BE2C (cell line): Measurements from ENCODE around the gene AKAP13.

Experiments used
- DNase-seq: peaks from one replicate; pipeline ENCODE4 v3.0.0-alpha.2; 2020
- H3K27me3 ChIP-seq: fragments of 250-450 bp; sonication (Bioruptor Pico); 2 replicates; pipeline ENCODE4 v1.5.1; 2020; ENCODE audit warnings: mild to moderate bottlenecking
- H3K36me3 ChIP-seq: fragments of 250-450 bp; sonication (Bioruptor Pico); 2 replicates; pipeline ENCODE4 v1.5.1; 2020; ENCODE audit warnings: mild to moderate bottlenecking
- H3K4me1 ChIP-seq: fragments of 250-450 bp; sonication (Bioruptor Pico); 2 replicates; pipeline ENCODE4 v1.5.1; 2020
- H3K4me3 ChIP-seq: 2 replicates; pipeline ENCODE4 v1.5.1; 2011; ENCODE audit warnings: low read depth, low read length
- H3K9me3 ChIP-seq: fragments of 250-450 bp; sonication (Bioruptor Pico); 2 replicates; pipeline ENCODE4 v1.5.1; 2020
- TF ChIP-seq, protein P1 (sequence below): IDR thresholded peaks from 2 replicates; pipeline ENCODE4 v1.5.1; 2012; ENCODE audit warnings: mild to moderate bottlenecking, low read depth, low read length

Gene AKAP13

GRCh38 chr15:85562824-85563223 lies 182.4 kb downstream of the AKAP13 start:
- no peak for DNase-seq
- Histone ChIP-seq H3K36me3 (no peaks in the 10 kb centered on the region), H3K4me3 (no peak overlapping the region), H3K4me1 (peaks cover 7% of the 10 kb centered on the region; the same call in 1 of the 2 replicates), H3K27me3 (no peaks in the 10 kb centered on the region), H3K9me3 (no peaks in the 10 kb centered on the region)
- TF ChIP-seq, protein P1, sequence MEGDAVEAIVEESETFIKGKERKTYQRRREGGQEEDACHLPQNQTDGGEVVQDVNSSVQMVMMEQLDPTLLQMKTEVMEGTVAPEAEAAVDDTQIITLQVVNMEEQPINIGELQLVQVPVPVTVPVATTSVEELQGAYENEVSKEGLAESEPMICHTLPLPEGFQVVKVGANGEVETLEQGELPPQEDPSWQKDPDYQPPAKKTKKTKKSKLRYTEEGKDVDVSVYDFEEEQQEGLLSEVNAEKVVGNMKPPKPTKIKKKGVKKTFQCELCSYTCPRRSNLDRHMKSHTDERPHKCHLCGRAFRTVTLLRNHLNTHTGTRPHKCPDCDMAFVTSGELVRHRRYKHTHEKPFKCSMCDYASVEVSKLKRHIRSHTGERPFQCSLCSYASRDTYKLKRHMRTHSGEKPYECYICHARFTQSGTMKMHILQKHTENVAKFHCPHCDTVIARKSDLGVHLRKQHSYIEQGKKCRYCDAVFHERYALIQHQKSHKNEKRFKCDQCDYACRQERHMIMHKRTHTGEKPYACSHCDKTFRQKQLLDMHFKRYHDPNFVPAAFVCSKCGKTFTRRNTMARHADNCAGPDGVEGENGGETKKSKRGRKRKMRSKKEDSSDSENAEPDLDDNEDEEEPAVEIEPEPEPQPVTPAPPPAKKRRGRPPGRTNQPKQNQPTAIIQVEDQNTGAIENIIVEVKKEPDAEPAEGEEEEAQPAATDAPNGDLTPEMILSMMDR, result no peak

GRCh38 chr15:85563328-85563727 lies 182.9 kb downstream of the AKAP13 start:
- H3K27me3 ChIP-seq, result no peaks in the 10 kb centered on the region
- TF ChIP-seq, protein P1, result no peak
- peaks cover 7% of the 10 kb centered on the region; the same call in 1 of the 2 replicates for H3K4me1 ChIP-seq
- H3K36me3 ChIP-seq, result no peaks in the 10 kb centered on the region
- no peaks in the 10 kb centered on the region for H3K9me3 ChIP-seq
- DNase-seq, result no peak
- no peak overlapping the region for H3K4me3 ChIP-seq

- no peak overlapping the region for H3K4me3 ChIP-seq
- H3K4me1 ChIP-seq, result peaks cover 7% of the 10 kb centered on the region; the same call in 1 of the 2 replicates
- no peaks in the 10 kb centered on the region for H3K9me3 ChIP-seq
- TF ChIP-seq, protein P1, result no peak
- H3K36me3 ChIP-seq, result no peaks in the 10 kb centered on the region
- no peak for DNase-seq
- H3K27me3 ChIP-seq, result no peaks in the 10 kb centered on the region
Measured at GRCh38 chr15:85563731-85564130, 183.3 kb downstream of the AKAP13 start.

GRCh38 chr15:85564686-85565085 lies 184.3 kb downstream of the AKAP13 start:
- no peak for DNase-seq
- Histone ChIP-seq H3K27me3 (no peaks in the 10 kb centered on the region), H3K4me1 (peaks cover 7% of the 10 kb centered on the region; the same call in 1 of the 2 replicates), H3K36me3 (no peaks in the 10 kb centered on the region), H3K9me3 (no peaks in the 10 kb centered on the region), H3K4me3 (no peak overlapping the region)
- TF ChIP-seq, protein P1, result no peak

DNA sequence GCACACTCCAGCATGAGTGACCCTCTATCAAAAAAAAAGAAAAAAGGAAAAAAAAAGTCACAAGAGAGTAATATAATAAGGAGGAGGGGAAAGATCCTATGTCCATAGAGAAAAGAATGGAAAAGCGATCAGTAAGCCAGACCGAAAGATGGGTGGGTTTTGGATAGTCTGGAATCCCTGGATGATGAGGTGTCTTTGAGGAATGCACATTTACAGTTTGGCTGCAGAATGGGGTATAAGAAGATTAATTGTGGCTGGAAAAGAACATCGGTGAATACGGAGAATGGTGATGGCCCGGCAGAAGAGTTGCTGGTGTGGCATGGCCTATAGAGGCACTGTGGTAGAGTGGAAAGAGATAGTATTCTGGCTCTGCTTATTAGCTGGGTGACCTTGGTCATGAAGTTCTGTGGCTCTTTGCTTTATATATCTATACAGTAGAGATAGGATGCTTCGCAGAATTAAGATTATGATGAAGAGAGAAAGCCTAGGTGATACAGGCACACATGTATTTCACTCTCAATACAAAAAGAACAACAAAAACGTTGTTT lies 187.9 kb downstream of the AKAP13 start:
- H3K4me1 ChIP-seq, result peaks cover 15% of the 10 kb centered on the region
- TF ChIP-seq, protein P1, result no peak
- DNase-seq, result no peak
- no peaks in the 10 kb centered on the region for H3K27me3 ChIP-seq
- H3K4me3 ChIP-seq, result no peak overlapping the region
- no peaks in the 10 kb centered on the region for H3K9me3 ChIP-seq
- H3K36me3 ChIP-seq, result no peaks in the 10 kb centered on the region

- Histone ChIP-seq H3K4me3 (no peak overlapping the region), H3K27me3 (no peaks in the 10 kb centered on the region), H3K4me1 (peaks cover 8% of the 10 kb centered on the region), H3K36me3 (no peaks in the 10 kb centered on the region), H3K9me3 (no peaks in the 10 kb centered on the region)
- TF ChIP-seq, protein P1, result no peak
- no peak for DNase-seq
Measured at GRCh38 chr15:85570336-85570735, 189.9 kb downstream of the AKAP13 start.
